Breast epithelium (tissue), 4 donors: Measurements from ENCODE around the gene ZNF547. TPM values are rescaled to one million over a fixed set of nuclear protein-coding genes. Genes with fewer than 3 reads are reported as not detected.
A peak's percentile ranks its signal among the peaks of the same experiment; 100 is the strongest.

Experiments used
- DNase-seq, 2 donors: peaks; one replicate each; pipeline ENCODE4 v3.0.0-alpha.2; 2019; ENCODE audit warnings: low spot score in 2 of 2
- H3K27ac ChIP-seq, 2 donors: fragments of 200-600 bp; sonication (generic) in 1 of 2; one replicate each; pipeline ENCODE4 v1.5.1; 2016 to 2019; ENCODE audit warnings: mild to moderate bottlenecking in 1 of 2
- H3K27me3 ChIP-seq, 2 donors: fragments of 200-600 bp; sonication (generic) in 1 of 2; one replicate each; pipeline versions ENCODE4 v1.5.1 to v1.6.0; 2017 to 2019; ENCODE audit warnings: control low read depth in 1 of 2, mild to moderate bottlenecking in 1 of 2
- H3K36me3 ChIP-seq: fragments of 200-600 bp; one replicate; pipeline ENCODE4 v1.5.1; 2019
- H3K4me1 ChIP-seq, 2 donors: fragments of 200-600 bp; sonication (generic); one replicate each; pipeline ENCODE4 v1.5.1; 2016 to 2019; ENCODE audit warnings: control low read depth in 1 of 2
- H3K4me3 ChIP-seq, 3 donors: fragments of 200-600 bp; sonication (generic); 1 replicate in 2 of 3; 2 replicates in 1 of 3; pipeline ENCODE4 v1.5.1; 2016 to 2019; ENCODE audit warnings: mild to moderate bottlenecking in 3 of 3, moderate library complexity in 2 of 3
- H3K9me3 ChIP-seq, 2 donors: fragments of 200-600 bp; sonication (generic) in 1 of 2; one replicate each; pipeline ENCODE4 v1.5.1; 2016 to 2019; ENCODE audit warnings: control low read depth in 1 of 2
- POLR2A ChIP-seq: fragments of 450-650 bp; IDR thresholded peaks from one replicate; pipeline ENCODE4 v1.6.1; 2016; ENCODE audit warnings: antibody characterized with exemption, mild to moderate bottlenecking, moderate library complexity
- POLR2AphosphoS5 ChIP-seq, 3 donors: sonication (generic); formaldehyde crosslinking; IDR thresholded peaks; one replicate each; pipeline ENCODE4 v1.6.1; 2017; ENCODE audit warnings: antibody characterized with exemption in 3 of 3
- intact Hi-C: fragments of 100-400 bp; cut with DNase I; formaldehyde crosslinking; loops from one replicate; pipeline ENCODE4 v1.15.1; 2023; ENCODE audit warnings: low total_unique reads
- total RNA-seq, 3 donors: library from RNA; depleted of rRNA; stranded (reverse); fragments of >200 nt; gene quantifications; one replicate each; pipeline ENCODE4 v1.1.0, GENCODE V29; 2016
- TF ChIP-seq, protein P1 (sequence below), 3 donors: fragments of 450-650 bp; IDR thresholded peaks; one replicate each; pipeline ENCODE4 v1.5.1; 2016 to 2017; ENCODE audit warnings: antibody characterized with exemption in 3 of 3, mild to moderate bottlenecking in 3 of 3, moderate library complexity in 3 of 3

Gene ZNF547
- total RNA-seq, 3 donors from 2014 or later, result 1.6 to 3.8 (median 2.4) TPM

DNA sequence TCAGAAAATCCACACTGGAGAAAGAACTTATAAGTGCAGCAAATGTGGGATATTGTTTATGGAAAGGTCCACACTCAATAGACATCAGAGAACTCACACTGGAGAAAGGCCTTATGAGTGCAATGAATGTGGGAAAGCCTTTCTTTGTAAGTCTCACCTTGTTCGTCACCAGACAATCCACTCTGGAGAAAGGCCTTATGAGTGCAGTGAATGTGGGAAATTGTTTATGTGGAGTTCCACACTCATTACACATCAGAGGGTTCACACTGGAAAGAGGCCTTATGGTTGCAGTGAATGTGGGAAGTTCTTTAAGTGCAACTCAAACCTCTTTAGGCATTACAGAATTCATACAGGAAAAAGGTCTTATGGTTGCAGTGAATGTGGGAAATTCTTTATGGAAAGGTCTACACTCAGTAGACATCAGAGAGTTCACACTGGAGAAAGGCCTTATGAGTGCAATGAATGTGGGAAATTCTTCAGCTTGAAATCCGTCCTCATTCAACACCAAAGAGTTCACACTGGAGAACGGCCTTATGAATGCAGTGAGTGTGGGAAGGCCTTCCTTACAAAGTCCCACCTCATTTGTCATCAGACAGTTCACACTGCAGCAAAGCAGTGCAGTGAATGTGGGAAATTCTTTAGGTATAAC, 14.3 kb downstream of the ZNF547 start:
- Histone ChIP-seq H3K4me3 (no peak overlapping the region), H3K9me3 (peaks cover 46 to 55% of the 10 kb centered on the region in 2 donors), H3K4me1 (no peaks in the 10 kb centered on the region), H3K36me3 (peaks cover 7% of the 10 kb centered on the region), H3K27ac (no peak overlapping the region), H3K27me3 (no peaks in the 10 kb centered on the region)
- no peak for TF ChIP-seq POLR2AphosphoS5 (IDR thresholded peaks at IDR 0.05)
- no peak for TF ChIP-seq POLR2A
- TF ChIP-seq, protein P1, sequence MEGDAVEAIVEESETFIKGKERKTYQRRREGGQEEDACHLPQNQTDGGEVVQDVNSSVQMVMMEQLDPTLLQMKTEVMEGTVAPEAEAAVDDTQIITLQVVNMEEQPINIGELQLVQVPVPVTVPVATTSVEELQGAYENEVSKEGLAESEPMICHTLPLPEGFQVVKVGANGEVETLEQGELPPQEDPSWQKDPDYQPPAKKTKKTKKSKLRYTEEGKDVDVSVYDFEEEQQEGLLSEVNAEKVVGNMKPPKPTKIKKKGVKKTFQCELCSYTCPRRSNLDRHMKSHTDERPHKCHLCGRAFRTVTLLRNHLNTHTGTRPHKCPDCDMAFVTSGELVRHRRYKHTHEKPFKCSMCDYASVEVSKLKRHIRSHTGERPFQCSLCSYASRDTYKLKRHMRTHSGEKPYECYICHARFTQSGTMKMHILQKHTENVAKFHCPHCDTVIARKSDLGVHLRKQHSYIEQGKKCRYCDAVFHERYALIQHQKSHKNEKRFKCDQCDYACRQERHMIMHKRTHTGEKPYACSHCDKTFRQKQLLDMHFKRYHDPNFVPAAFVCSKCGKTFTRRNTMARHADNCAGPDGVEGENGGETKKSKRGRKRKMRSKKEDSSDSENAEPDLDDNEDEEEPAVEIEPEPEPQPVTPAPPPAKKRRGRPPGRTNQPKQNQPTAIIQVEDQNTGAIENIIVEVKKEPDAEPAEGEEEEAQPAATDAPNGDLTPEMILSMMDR (IDR thresholded peaks at IDR 0.05), result no peak
- DNase-seq, result no peak
- intact Hi-C loops, result no loop called here

DNA sequence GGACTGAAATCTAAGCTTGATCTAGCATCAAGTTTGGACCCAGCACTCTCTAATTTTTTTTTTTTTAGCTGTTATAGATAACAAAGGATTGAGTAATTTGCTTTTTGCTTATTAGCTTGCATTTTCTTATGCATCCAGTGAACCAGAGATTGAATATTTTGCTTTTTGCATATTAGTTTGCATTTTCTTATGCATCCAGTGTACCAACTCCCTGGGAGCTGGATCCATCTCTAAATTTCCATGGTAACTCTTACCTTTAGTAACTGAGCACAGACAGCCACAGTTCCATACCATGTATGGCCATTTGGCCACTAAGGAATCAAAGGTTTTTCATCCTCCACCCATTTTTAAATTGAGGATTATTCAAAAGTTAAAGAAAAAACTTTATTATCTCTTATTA, 17.6 kb downstream of the ZNF547 start:
- H3K36me3 ChIP-seq, result peaks cover 7% of the 10 kb centered on the region
- H3K4me3 ChIP-seq, result no peak overlapping the region
- no peaks in the 10 kb centered on the region for H3K4me1 ChIP-seq
- intact Hi-C loops, result no loop called here
- TF ChIP-seq, protein P1 (IDR thresholded peaks at IDR 0.05), result no peak
- TF ChIP-seq POLR2A, result no peak
- no peak for TF ChIP-seq POLR2AphosphoS5 (IDR thresholded peaks at IDR 0.05)
- DNase-seq, result no peak
- H3K9me3 ChIP-seq, result peaks cover 38 to 39% of the 10 kb centered on the region in 2 donors
- no peak overlapping the region for H3K27ac ChIP-seq
- H3K27me3 ChIP-seq, result no peaks in the 10 kb centered on the region

DNA sequence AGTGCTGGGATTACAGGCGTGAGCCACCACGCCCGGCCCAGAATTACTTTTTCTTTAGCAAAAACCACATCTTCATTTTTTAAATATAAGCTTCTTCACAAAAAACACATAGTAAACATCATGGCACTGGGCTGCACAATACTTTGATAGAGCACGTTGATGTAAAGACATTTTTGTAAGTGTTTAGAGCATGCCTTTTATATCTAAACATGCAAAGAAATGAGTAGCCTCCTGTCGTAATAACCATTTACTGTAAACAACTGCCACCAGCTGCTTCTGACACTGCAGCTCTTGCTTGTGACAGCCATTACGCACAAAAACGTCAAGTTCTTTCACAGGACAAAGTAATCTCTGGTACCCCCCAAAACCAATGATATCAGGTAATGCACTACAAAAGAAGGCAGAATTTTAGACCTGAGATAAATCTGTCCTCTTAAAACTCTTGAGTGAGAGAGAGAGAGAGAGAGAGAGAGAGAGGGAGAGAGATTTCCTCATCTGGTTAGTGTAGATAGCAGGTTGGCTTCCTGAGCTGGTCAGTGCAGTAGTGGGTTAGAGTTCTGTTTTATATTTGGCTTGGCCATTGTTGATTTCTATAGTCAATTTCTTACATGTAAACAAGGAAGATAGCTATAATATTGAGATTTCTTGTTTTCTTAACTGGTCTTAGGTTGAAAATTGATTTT, 19.6 kb downstream of the ZNF547 start:
- no peak for DNase-seq
- Histone ChIP-seq H3K9me3 (peaks cover 20% of the 10 kb centered on the region in 2 donors), H3K27ac (no peak overlapping the region), H3K4me3 (no peak overlapping the region), H3K4me1 (no peaks in the 10 kb centered on the region), H3K27me3 (no peaks in the 10 kb centered on the region), H3K36me3 (no peaks in the 10 kb centered on the region)
- TF ChIP-seq POLR2A, result no peak
- TF ChIP-seq, protein P1 (IDR thresholded peaks at IDR 0.05), result no peak
- TF ChIP-seq POLR2AphosphoS5 (IDR thresholded peaks at IDR 0.05), result no peak
- intact Hi-C loops, result no loop called here

- H3K9me3 ChIP-seq, result peaks cover 0 to 14% of the 10 kb centered on the region in 2 donors
- intact Hi-C loops, result no loop called here
- peak overlapping the region; percentile 92 to 96 for H3K27ac ChIP-seq
- no peaks in the 10 kb centered on the region for H3K4me1 ChIP-seq
- no peaks in the 10 kb centered on the region for H3K36me3 ChIP-seq
- DNase-seq, result no peak
- TF ChIP-seq, protein P1 (IDR thresholded peaks at IDR 0.05), result no peak
- TF ChIP-seq POLR2A (no peak), POLR2AphosphoS5 (IDR thresholded peaks at IDR 0.05) (no peak)
- H3K4me3 ChIP-seq, result peak overlapping the region; percentile 68 to 83 (median 70)
- H3K27me3 ChIP-seq, result no peaks in the 10 kb centered on the region
These were observed 25.9 kb downstream of the ZNF547 start for GRCh38 chr19:57389194-57389729.
